Measurements from ENCODE around the gene CARMIL1. TPM values are rescaled to one million over a fixed set of nuclear protein-coding genes. Genes with fewer than 3 reads are reported as not detected.
"Not testable (repeated sequence)": the region's sequence is repeated elsewhere in the genome, so short reads cannot be mapped to it uniquely, and the experiment has no call there.

CARMIL1 gene
- total and polyA plus RNA-seq, 10 donors = 3.7 to 34.8 (median 9.3) TPM

GRCh38 chr6:25377664-25378063 is 98.5 kb downstream of the CARMIL1 start:
- intact Hi-C loops (cut with DNase I; ENCODE audit: low total_unique reads) = no loop called here
- H3K9me3 ChIP-seq = peaks cover 0 to 23% (median 13%) of the 10 kb centered on the region in 8 donors
- H3K4me3 ChIP-seq = no peak overlapping the region
- H3K36me3 ChIP-seq = no peaks in the 10 kb centered on the region
- H3K27ac ChIP-seq = no peak overlapping the region
- peaks cover 0 to 4% (median 0%) of the 10 kb centered on the region in 6 donors for H3K4me1 ChIP-seq
- H3K27me3 ChIP-seq (replicated peaks in 1 of 7) = no peaks in the 10 kb centered on the region
- TF ChIP-seq POLR2AphosphoS5 (IDR thresholded peaks at IDR 0.05) = no peak
- TF ChIP-seq CTCF (IDR thresholded peaks at IDR 0.05 in 8 of 11, conservative IDR thresholded peaks at IDR 0.05 in 3 of 11) = no peak
- TF ChIP-seq POLR2A (IDR thresholded peaks at IDR 0.05) = no peak
- 80 to 91% (median 85%) methylated on average over 1 of the region's 1 CpG for WGBS, 5 donors
- no peak for DNase-seq

- intact Hi-C loops (cut with DNase I; ENCODE audit: low total_unique reads) = no loop called here
- Histone ChIP-seq H3K4me3 (no peak overlapping the region), H3K27ac (no peak overlapping the region), H3K36me3 (no peaks in the 10 kb centered on the region), H3K9me3 (peaks cover 0 to 7% (median 0%) of the 10 kb centered on the region in 8 donors), H3K27me3 (replicated peaks in 1 of 7) (no peaks in the 10 kb centered on the region), H3K4me1 (no peaks in the 10 kb centered on the region)
- WGBS, 5 donors = 67 to 84% (median 82%) methylated on average over 1 of the region's 1 CpG
- no peak for TF ChIP-seq CTCF (IDR thresholded peaks at IDR 0.05 in 8 of 11, conservative IDR thresholded peaks at IDR 0.05 in 3 of 11)
- no peak for TF ChIP-seq POLR2A (IDR thresholded peaks at IDR 0.05)
- no peak for TF ChIP-seq POLR2AphosphoS5 (IDR thresholded peaks at IDR 0.05)
- no peak for DNase-seq
Measured at GRCh38 chr6:25381077-25381476, 101.9 kb downstream of the CARMIL1 start.

- DNase-seq; H3K9me3 ChIP-seq; intact Hi-C loops (cut with DNase I; ENCODE audit: low total_unique reads); H3K27ac ChIP-seq; H3K27me3 ChIP-seq (replicated peaks in 1 of 7); H3K4me3 ChIP-seq; H3K4me1 ChIP-seq; H3K36me3 ChIP-seq: not testable (repeated sequence)
- WGBS, 5 donors = 87 to 94% (median 92%) methylated on average over 8 of the region's 8 CpGs
Measured at GRCh38 chr6:25382476-25382875, 103.3 kb downstream of the CARMIL1 start.

- Histone ChIP-seq H3K27me3 (replicated peaks in 1 of 7) (no peaks in the 10 kb centered on the region), H3K9me3 (peaks cover 0 to 6% (median 0%) of the 10 kb centered on the region in 8 donors), H3K4me3 (no peak overlapping the region), H3K36me3 (no peaks in the 10 kb centered on the region), H3K4me1 (peaks cover 0 to 23% (median 10%) of the 10 kb centered on the region in 6 donors), H3K27ac (no peak overlapping the region)
- 81 to 93% (median 84%) methylated on average over 7 of the region's 7 CpGs for WGBS, 5 donors
- no peak for DNase-seq
- no peak for TF ChIP-seq POLR2AphosphoS5 (IDR thresholded peaks at IDR 0.05)
- no peak for TF ChIP-seq POLR2A (IDR thresholded peaks at IDR 0.05)
- TF ChIP-seq CTCF (IDR thresholded peaks at IDR 0.05 in 8 of 11, conservative IDR thresholded peaks at IDR 0.05 in 3 of 11) = no peak
- intact Hi-C loops (cut with DNase I; ENCODE audit: low total_unique reads) = no loop called here
Measured at GRCh38 chr6:25384234-25384633, 105.1 kb downstream of the CARMIL1 start.

GRCh38 chr6:25384967-25385366 is 105.8 kb downstream of the CARMIL1 start:
- DNase-seq = no peak
- Histone ChIP-seq H3K36me3 (no peaks in the 10 kb centered on the region), H3K27ac (no peak overlapping the region), H3K4me1 (peaks cover 0 to 30% (median 10%) of the 10 kb centered on the region in 6 donors), H3K4me3 (no peak overlapping the region), H3K27me3 (replicated peaks in 1 of 7) (no peaks in the 10 kb centered on the region), H3K9me3 (peaks cover 0 to 6% (median 0%) of the 10 kb centered on the region in 8 donors)
- TF ChIP-seq POLR2AphosphoS5 (IDR thresholded peaks at IDR 0.05) = no peak
- no peak for TF ChIP-seq CTCF (IDR thresholded peaks at IDR 0.05 in 8 of 11, conservative IDR thresholded peaks at IDR 0.05 in 3 of 11)
- TF ChIP-seq POLR2A (IDR thresholded peaks at IDR 0.05) = no peak
- intact Hi-C loops (cut with DNase I; ENCODE audit: low total_unique reads) = no loop called here
- WGBS, 5 donors = 85 to 93% (median 92%) methylated on average over 5 of the region's 5 CpGs

Data from spleen (tissue), 11 donors.